Activated CD8-positive, alpha-beta memory T cell treated with anti-CD3 and anti-CD28 coated beads for 48 hours (primary cell): ENCODE results near the gene CAD.
"Not testable (repeated sequence)": the region's sequence is repeated elsewhere in the genome, so short reads cannot be mapped to it uniquely, and the experiment has no call there.

Experiments used
- DNase-seq, 3 experiments: peaks; one replicate each; pipeline ENCODE4 v3.0.0-alpha.2; 2020; ENCODE audit warnings: low read depth in 2 of 3, low spot score in 2 of 3

CAD gene

DNA sequence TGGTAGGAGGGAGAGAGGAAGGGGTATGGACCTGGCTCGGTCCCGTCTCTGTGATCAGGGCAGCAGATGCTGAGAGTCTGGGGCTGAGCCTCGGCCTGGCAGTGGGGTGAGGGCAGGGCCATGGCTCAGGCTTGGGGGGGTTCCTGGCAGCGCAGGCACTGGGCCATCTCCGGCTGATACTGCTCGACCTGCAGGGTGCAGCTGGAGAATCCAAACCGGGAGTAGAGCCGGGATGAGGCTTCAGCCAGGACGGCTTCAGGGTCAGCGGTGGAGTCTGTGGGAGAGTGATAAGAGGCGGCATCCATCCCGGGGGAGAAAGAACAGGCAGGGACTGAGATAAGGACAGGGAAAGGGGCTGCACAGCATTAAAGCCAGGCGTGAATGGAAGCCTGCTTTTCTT lies 38.0 kb downstream of the CAD start:
- DNase-seq, result no peak

DNA sequence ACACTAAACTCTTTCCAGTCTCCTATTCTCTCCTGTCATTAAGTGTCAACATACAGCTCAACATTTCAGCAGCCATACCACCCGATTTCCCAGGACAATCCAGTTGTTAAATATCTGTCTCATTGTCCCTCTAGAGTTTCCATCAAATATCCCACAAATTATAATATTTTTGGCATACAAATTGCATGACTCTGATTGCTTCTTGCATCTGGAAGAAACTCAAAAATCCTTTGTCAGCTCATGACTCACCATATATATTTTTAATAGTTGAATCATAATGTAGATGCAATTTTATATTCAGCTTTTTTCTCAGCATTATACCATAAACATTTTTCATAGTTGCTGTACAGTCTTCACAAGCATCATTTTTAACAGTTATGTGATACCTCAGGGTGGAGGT lies 38.5 kb downstream of the CAD start:
- DNase-seq, result no peak

DNA sequence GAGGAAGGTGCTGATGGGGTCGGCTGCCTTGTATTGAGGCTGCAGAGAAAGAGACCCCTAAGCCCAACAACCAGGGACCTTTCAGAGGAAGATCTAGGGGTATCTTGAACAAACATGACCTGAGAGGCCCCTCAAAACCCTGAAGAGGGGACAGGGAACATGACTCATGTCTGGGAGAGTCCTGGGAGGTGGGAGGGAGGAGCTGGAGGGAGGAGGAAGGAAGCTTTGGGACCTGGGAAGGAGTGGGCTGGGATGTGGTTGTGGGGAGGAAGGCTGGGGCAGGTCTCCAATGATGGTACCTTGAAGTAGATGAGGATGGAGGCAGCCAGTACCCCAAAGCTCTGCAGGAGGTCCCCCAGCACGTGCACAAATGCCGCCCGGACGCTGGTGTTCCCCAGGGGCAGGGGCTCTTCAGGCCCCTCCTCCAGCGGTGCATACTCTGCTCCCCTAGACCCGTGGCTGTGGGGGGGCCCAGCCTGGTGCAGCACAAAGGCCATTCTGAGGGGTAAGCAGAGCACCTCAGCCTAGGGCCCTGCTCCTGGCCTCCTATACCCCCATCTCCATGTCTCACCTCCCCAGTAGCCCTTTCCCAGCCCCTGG lies 39.8 kb downstream of the CAD start:
- no peak for DNase-seq

DNA sequence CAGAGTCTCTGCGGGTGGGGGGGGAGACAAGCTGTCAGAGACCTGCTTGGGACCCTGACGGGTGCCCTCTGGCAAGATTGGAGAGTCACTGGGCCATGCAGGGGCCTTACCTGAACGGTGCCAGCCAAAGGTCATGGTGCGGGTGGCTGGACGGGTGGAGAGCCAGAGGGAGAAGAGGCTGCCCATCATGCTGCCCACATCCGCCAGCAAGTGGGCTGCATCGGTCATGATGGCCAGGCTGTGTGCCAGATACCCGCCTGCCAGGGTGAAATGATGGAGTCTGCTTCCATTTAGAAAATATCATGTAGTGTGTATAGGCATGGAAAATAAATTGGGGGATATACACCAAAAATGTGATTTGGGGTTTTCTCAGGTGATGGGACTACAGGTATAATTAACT lies 40.9 kb downstream of the CAD start:
- DNase-seq, result no peak

DNA sequence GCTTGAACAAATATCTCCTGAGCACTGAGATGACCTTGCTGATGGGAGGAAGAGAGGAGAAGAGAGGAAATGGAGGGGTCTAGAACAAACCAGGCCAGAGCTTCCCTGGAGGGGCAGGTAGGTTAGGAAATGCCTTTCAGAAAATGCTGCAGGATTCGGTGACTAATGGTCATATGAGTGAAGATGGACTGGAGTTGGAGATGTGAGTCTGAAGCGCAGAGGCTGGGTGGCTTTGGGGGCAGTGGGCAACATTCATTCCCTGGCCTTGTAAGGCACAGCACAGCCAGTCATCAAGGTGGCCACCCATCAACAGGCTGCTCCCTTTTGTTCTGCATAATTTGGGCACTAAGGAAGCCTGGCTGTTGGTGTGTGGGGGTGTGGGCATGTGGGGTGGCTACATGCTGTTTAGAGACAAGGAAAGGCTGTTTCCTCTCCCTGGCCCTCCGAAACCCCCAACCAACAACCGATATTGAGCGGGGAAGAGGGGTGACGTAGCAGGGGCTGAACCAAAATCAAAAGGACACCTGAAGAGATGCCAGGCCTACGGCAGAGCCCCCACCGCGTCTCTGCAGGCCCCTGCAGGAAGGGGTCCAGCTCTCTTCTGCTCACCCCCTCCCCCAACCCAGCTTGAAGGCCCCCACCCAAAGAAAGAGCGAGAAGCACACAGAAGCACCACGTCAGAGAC lies 44.2 kb downstream of the CAD start:
- DNase-seq, result no peak

DNA sequence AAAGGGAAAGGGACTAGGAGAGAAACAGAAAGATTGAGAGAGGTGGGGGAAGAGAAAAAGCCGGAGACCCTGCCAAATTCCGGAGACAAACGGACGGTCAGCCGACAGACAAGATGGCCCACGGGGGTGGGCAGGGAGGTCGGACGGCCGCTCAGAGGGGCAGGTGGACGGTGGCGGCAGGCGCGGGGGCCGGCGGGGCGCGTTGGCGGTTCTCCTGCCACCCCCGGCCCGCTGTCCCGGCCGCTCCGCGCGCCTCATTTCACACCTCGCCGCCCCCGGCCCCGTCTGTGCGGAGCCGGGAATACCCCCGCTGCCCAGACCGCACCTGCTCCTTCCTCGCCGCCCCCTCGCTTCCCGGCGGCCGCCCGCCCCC lies 44.7 kb downstream of the CAD start:
- DNase-seq, result no peak

DNA sequence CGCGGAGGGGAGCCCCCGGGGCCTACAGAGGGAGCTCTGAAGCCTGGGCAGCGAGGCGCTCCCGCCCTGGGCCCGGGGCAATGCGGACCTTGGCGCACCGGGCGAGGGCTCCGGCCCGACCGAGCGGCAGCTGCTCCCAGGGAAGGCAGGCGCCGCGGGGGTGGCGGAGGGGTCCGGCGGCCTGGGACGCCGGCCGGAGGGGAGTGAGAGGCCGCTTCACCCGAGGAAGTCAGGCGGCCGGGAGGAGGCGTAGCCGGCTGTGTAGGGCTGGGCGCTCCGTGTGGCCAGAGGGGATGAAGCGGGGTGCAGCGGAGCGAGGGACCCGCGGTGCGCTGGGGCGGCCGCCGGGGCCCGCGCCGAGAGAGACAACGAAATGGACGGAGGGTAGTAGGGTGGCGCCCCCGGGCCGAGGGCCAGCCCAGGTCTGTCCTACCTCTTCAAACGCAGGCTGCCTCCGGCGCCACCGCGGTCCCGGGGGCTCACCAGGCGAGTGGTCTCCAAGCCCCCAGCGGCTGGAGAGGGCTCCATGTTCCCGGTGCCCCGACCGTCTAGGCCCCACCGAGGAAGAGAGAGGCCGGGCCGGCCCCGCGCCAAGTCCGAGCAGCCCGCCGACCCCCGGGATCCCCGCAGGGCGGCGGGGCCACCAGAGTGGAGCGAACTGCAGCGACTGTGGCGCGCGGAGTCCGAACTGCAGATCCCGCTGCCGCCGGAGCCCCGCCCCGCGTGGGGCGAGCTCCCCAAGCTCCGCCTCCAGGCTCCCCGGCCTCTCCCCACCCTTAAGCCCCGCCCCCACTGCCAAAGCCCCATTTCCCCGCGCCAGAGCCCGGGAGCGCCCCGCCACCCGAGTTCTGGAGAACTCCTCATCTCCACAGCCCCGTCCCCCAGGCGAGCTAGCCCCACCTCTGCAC lies 45.5 kb downstream of the CAD start, which contains the start of gene SLC30A3:
TSS of gene SLC30A3 (minus strand) at position 669 of the 908 bp plus-strand sequence. CDS start at position 528, 141 bp downstream.
- peak in 2 of 3 experiments; percentile 36 to 47 for DNase-seq

DNA sequence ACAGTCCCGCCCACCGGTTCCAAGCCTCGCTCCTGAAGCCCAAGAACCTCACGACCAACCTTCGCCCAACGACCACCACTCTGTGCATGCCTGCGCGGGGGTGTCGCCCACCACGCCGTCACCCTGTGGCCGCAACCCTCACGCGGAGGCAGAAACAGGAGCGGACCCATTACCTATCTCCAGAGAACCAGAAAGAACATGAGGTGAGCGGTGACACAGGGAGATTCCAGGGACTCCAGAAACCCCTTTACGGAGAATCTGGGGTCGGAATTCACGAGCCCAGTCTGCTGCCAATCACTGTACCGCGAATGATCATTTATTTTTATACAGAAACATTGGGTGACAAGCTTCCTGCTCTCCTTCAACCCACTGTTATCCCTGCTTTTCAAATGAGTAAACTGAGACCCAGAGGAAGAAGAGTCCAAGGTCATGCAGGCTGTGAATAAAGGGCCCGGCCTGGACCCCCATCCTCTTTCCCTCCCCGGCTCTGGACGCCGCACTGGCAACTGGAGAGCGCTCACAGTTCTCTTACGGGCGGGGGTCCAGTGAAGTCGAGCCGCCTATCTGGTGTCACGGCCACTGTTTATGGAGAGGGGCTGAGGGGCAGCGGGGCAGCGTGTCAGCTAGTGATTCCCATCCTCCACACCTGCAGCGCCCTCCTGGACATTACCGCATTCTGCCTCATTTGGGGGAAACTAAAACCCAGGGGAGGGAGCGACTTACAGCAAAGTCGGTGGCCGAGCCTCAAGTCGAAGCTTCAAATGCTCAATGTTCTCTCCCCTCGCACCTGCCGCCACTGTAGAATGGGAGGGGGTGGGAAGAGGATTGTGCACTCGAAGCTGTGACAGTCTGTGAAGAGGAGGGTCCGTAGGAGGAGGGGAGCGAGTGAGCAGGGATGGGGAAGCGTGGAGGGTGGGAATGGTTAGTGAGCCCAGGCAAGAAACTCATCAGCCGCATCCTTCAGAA lies 46.4 kb downstream of the CAD start:
- DNase-seq, result no peak

DNA sequence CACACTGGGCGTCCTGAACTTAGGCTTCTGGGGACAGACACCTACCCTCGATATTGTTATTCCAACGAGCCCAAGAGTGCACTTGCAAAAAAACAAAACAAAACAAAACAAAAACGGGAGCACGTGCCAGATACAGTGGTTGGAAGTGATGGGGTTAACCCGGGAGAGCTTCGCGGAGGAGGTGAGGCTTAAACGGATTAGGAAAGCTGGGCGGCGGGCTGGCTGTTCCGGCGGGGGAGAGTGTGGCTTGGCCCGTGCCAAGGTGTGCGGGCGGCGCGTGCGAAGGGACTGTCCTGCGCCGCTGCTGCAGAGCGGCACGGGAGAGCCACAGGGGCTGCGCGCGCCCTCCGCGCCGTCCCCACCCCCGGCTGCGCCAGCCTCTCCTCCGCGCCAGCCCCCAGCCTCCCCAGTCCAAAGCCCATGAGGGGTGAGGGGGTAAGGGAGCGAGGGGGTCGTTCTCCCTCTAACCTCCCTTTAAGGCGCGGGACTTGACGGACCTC lies 47.1 kb downstream of the CAD start:
- DNase-seq, result no peak

DNA sequence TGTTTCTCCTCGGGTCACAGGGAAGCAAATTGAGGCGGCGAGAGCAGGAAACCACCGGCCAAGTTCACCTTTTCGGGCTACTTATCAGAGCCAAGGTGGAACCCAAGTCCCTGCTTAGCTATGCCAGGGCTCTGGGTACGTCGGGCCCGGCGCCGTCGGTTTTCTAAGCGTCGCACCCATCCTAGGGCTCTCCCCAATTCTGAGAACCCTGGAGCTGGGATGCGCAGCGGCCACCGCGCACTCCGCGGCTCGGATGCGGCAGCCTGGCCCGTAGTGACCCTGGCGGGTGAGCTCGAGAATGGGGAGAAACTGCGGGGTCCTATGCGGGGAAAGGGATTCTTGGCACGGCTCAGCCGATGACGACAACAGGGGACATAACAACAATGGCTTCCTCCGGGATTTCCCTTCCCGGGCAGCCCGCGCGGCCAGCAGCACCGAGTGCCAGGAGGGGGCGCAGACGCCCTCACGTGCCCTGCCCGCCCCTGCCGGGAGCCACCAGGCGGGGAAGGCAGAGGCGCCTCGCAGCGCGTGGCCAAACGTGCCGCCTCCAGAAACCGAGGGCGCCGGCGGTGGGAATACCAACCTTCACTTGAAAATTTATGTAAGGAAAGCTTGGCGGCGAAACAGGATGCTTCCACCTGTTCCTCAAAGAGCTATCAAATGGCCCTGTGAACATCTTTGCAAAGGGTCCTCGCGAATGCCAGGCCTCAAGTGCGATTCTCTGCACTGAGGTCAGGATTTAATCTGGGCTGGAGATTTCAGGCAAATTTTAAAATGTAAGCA lies 47.8 kb downstream of the CAD start:
- DNase-seq, result no peak

DNA sequence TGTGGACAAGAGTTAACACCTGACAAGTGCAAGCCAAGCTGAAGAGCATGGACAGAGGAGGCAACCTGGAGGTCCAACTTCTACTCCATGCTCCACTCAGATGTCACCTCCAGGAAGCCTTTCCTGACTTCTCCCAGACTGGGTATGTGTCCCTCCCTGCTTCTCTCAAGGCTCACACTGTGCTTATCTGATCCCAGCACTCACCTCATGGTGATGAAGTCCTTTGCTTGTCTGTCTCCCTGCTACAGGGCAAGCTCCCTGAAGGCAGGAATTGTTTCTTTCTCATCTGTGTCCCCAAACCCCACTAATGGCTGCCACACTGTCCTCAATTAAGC lies 48.3 kb downstream of the CAD start:
- no peak for DNase-seq

DNA sequence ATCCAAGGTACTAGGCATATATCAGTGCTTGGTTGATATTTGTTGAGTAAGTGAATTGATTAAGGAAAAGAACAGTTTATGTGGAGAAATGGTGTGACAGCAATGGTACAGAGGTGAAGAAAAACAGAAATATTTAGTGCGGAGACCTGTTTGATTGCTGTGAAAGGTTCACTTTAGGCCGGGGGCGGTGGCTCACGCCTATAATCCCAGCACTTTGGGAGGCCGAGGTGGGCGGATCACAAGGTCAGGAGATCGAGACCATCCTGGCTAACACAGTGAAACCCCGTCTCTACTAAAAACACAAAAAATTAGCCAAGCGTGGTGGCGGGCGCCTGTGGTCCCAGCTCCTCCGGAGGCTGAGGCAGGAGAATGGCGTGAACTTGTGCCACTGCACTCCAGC lies 51.1 kb downstream of the CAD start:
- DNase-seq, result not testable (repeated sequence)

DNA sequence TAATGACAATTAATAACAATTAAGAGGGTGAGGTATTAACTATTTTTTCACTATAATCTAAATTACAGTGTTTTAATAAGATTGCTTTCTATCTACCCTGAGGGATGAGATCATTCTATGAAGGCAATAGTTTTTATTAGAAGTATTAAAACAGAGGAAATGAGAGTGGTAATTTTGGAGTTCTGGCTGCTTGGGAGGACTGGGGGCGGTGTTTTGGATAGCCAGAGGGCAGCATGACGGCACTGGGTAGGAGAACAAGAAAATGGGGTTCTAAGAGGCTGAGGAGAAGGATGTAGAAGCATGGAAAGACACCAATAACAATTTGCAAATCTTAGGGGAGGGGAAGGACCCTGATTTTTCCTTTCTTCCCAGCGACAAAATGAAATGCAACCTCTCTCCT lies 53.0 kb downstream of the CAD start:
- no peak for DNase-seq

DNA sequence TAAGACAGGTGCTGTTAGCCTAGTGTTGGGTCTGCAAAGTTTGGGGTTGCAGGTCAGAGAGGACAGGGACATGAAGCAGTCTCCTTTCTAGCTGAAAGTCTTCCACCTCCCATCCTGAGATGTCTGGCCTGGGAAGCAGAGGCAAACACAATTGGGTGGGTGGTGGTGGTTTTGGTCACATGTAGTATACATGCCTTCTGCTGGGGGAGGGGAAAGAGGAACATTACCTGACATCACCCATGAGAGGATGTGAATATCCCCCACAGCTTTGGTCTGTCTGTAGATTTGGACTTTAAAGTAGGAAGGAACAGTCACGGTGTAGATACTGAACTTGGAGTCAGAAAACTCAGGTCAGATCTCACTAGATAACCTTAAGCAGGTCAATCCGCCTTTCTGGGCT lies 53.5 kb downstream of the CAD start:
- no peak for DNase-seq

DNA sequence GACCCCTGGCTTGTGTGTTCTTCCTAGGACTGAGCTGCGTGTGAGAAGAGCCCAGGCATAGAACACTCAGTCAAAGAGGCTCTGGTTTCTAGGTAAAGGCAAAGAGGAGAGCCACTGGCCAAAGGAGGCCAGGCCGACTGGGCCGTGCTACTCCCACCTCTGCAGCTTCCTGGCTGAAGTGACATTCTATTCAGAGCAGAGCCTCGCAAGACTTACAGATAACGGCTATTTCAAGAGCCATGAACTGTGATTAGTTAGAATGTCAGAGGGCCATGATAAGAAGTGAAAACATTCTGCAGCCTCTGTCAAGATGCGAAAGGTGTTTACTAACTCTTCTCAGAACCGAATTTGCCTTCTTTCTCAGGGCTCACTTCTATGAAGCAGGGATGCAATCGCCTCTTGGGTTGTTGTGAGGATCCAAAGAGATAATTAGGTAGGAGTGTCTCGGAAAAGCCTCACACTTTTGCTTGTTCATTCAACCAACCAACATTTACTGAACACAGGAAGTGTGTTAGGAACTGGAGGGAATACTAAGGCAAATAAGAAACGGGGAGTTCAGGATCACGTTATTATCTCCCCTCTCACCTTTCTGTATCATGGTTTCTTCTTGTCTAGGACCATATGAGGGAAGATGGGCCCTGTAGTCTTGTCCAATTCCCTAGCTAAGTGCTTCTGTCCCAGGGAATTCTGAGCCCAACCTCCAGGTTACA lies 54.6 kb downstream of the CAD start:
- DNase-seq, result no peak

DNA sequence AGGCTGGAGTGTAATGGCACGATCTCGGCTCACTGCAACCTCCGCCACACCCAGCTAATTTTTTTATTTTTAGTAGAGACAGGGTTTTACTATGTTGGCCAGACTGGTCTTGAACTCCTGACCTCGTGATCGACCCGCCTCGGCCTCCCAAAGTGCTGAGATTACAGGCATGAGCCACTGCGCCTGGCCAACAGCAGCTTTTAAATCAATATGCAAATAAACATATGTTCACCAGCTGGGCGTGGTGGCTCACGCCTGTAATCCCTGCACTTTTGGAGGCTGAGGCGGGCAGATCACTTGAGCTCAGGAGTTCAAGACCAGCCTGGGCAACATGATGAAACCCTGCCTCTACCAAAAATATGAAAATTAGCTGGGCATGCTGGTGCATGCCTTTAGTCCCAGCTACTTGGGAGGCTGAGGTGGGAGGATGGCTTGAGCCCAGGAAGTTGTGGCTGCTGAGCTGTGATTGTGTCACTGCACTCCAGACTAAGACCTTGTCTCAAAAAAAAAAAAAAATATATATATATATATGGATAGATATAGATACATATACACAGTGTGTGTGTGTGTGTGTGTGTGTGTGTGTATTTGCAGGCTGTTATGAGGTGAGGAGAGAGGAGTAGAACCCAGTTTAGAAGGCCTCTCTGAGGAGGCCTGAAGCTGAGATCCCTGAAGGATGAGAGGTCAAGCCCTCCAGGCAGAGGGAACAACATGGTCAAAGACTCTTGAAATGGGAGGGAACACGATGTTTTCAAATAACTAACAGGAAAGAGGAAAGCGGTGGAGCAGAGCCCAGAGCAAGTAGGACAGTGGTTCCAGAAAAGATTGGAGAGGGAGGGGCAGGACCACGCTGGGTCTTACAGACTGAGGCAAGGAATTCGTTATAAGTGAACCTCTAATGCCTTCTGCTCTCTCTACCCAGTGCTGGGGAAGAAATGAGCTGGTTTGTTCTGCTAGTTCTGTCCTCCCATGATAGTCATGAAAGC lies 55.7 kb downstream of the CAD start:
- not testable (repeated sequence) for DNase-seq

DNA sequence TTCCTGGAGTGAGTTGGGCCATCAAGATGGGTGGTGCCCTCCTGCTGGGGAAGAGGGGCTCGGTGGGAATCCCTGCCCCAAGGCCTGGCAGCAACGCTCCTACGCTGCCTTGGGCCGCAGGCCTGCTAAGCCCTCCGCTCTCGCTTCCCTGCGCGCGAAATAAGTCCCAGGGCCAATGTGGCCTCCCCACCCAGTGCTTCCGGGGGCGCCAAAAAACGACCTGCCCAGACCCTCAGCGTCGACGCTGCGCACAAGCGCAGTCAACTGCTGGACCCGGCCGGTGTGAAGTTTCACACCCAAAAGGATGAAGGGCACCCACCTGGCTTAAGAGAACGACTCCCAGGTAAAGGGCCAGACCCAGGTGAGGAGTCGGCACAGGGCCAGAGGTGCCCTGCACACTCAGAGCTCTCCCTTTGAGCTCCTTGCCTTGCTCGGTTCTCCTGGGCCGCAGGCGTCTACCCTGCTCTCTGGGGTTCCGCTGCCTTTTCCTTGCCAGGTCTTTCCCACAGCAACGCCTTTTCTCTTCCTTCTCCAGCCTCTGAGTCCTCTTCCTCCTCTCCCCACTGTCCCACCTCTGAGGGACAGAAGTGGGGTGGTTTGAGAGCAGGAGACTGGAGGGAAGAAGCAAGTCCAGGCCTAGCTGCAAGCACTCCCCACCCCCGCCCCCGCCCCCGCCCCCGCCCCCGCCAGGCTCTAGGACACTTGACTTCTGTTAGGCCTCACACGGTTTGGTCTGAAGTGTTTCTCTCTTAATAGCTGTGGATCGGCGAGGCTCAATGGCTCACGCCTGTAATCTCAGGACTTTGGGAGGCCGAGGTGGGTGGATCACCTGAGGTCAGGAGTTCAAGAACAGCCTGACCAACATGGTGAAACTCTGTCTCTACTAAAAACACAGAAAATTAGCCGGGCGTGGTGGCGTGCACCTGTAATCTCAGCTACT lies 58.3 kb downstream of the CAD start, which contains the start of gene DNAJC5G:
TSS of gene DNAJC5G (plus strand) at position 223 of the 940 bp plus-strand sequence. CDS start 1,296 bp downstream, outside the sequence.
- DNase-seq, result no peak
